ENCODE data around the gene TOMT.

The TOMT gene, protein sequence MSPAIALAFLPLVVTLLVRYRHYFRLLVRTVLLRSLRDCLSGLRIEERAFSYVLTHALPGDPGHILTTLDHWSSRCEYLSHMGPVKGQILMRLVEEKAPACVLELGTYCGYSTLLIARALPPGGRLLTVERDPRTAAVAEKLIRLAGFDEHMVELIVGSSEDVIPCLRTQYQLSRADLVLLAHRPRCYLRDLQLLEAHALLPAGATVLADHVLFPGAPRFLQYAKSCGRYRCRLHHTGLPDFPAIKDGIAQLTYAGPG

GRCh38 chr11:72105888-72106287 is at the start of gene TOMT:
Gene TOMT, plus strand, starts transcription at chr11:72105924. Its CDS starts 28 bp downstream, at chr11:72105952.
- DNase-seq: no peak

DNA sequence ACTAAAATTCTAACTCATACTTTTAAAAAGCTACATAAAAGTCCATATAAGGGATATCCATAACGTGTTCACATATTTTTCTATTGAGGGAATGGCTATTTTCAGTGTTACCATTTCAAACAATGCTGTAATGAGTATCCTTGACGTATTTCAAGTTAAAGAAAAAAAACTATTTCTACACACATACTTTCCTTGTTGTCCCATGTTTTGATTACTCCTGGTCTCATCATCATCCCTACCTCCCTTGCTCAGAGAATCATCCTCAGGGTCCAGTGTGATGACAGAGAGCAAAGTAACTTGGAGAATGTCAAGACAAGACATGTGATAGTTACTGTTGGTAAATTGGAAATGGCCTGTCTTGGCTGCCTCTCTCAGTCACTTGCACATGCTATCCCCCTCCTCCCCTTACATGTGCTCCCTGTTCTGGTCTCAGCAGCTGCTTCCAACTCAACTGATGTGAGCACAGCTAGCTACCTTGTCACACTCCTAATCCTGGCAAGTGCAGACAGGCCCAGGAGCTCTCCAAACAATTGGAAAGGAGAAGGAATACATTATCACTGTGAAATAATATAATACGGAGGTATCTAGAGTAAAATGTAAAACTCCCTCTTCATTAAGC is 47.2 kb upstream of the TOMT start:
- no peak for DNase-seq

- no peak for DNase-seq
These were observed 43.9 kb upstream of the TOMT start for GRCh38 chr11:72061739-72062396.

GRCh38 chr11:72066855-72067254 is 38.9 kb upstream of the TOMT start:
- no peak for DNase-seq

GRCh38 chr11:72067266-72067665 is 38.5 kb upstream of the TOMT start:
- DNase-seq: no peak

GRCh38 chr11:72067676-72068075 is 38.0 kb upstream of the TOMT start:
- DNase-seq: no peak

GRCh38 chr11:72069200-72069599 is 36.5 kb upstream of the TOMT start:
- DNase-seq: no peak

GRCh38 chr11:72069787-72070251 is 35.9 kb upstream of the TOMT start:
- DNase-seq: no peak

GRCh38 chr11:72070491-72070890 is 35.2 kb upstream of the TOMT start:
- DNase-seq: no peak

DNA sequence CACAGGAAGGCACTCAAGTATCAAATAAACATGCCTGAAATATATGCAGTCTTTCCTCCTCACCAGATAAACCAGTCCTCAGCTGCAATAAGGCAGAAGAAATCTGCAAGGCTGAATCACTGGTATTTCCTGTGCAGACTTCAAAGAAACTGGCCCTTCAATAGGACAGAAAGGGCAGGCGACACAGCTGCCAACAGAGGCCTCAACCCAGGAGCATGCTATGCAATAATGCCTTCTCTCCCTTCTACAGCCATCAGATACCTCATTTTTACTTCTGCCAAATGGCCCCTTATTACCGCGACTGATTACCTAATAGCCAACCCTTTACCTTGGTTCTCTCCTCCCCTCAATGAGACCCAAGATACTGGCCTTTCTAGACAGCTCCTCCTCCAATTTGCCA is 33.4 kb upstream of the TOMT start:
- no peak for DNase-seq

DNA sequence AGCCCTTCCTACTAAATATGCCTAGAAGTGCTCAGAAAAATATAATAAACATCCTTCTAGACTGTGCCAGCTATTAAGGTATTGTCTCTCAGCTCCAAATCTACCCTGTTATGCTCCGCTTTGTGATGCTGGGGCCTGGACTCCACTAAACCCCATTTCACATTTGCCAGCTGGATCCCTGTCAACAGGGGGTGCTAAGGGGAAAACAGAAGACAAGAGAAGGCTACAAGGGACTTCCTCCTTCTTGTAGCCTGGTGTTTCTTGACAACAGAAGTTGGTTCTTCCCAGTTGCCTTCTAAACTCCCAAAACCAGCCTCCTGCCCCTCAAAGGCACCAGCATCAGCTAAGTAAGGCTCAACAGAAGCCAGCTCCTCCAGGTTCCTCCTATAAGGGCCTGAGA is 30.6 kb upstream of the TOMT start:
- no peak for DNase-seq

GRCh38 chr11:72075756-72076155 is 30.0 kb upstream of the TOMT start:
- no peak for DNase-seq

DNA sequence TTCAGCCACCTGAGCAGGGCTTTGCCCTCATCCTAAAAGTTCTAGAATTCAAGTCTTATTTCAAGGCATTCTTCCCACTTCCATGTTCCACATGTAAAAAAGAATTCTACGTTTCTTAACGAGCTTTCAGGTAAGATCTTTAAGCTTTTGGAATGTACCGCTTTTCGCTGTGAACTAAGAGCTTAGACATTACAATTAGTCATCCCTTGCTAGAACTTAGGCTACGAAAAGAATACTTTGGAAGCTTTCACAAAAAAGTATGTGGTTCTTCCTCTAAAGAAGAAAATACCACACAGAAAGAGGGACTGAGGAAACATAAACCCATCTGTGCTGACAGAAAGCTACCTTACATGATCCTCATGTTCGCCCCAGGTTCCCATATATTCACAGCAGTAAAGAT is 27.2 kb upstream of the TOMT start:
- no peak for DNase-seq

DNA sequence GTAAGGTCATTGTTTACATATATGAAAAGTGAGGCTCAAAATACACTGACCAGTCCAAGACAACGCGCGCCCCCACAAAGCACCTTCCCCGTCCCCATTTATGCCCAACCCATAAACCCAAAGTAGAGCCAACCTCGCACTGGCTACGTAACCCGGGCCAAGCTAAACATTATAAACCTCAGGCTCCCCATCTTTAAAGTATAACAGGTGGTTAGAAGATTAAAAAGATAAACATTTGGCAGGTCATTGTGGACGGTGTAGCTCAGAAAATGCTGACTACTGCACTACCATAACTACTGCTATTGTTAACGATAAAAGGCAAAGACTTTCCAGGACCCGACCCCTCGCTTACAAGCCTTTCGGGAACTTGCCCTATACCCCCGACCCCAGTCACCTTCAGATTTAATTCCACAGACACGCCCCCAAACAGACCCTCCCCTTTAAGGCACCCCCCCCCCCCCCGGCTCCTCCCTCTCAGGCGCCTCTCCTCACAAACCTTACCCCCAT is 25.9 kb upstream of the TOMT start:
- DNase-seq: no peak

GRCh38 chr11:72080326-72081183 is 25.2 kb upstream of the TOMT start, which contains the start of the genes LRRC51 and NUMA1:
Gene LRRC51, plus strand, starts transcription at chr11:72080850. Its CDS starts 8,234 bp downstream, at chr11:72089084.
Gene NUMA1, minus strand, starts transcription at chr11:72080542. Its CDS starts 44,599 bp downstream, at chr11:72035943.
- DNase-seq: peak; percentile 100

GRCh38 chr11:72081184-72081644 is 24.5 kb upstream of the TOMT start:
- no peak for DNase-seq

- no peak for DNase-seq
These were observed 23.8 kb upstream of the TOMT start for GRCh38 chr11:72081821-72082453.

GRCh38 chr11:72083414-72083813 is 22.3 kb upstream of the TOMT start:
- no peak for DNase-seq

GRCh38 chr11:72084076-72084475 is 21.6 kb upstream of the TOMT start:
- DNase-seq: no peak

GRCh38 chr11:72084965-72085364 is 20.8 kb upstream of the TOMT start:
- no peak for DNase-seq

- DNase-seq: peak; percentile 29
These were observed 19.9 kb upstream of the TOMT start for GRCh38 chr11:72085621-72086351.
